Activated B cell treated with CpG ODN at 0.5 μM for 24 hours (primary cell): Measurements from ENCODE around the gene SMCO3. TPM values are rescaled to one million over a fixed set of nuclear protein-coding genes. Genes with fewer than 3 reads are reported as not detected.

Source experiments
- ATAC-seq: fragments of 200-7000 bp; cut with Tn5 transposase; one replicate; pipeline ENCODE4 v1.10.0; 2021; ENCODE audit warnings: low read depth, mild to moderate bottlenecking, moderate library complexity
- CTCF ChIA-PET: fragments of 350-600 bp; sonication (Branson Sonifier 250); formaldehyde crosslinking; loops from one replicate; lab custom pipeline; 2021; ENCODE audit warnings: antibody characterized with exemption; lab: Charles Lee
- POLR2A ChIA-PET: fragments of 350-600 bp; sonication (Branson Sonifier 250); formaldehyde crosslinking; loops from one replicate; lab custom pipeline; 2021; ENCODE audit warnings: antibody characterized with exemption; lab: Charles Lee
- DNase-seq: peaks from one replicate; pipeline ENCODE4 v3.0.0; 2022
- H3K27ac Mint-ChIP-seq: one replicate; pipeline ENCODE4 v1.8.0; 2020; ENCODE audit warnings: mixed read lengths
- H3K27me3 Mint-ChIP-seq: one replicate; pipeline ENCODE4 v1.8.0; 2021; ENCODE audit warnings: mixed read lengths
- H3K36me3 Mint-ChIP-seq: one replicate; pipeline ENCODE4 v1.8.0; 2021; ENCODE audit warnings: low read depth, mixed read lengths
- H3K4me1 Mint-ChIP-seq: one replicate; pipeline ENCODE4 v1.8.0; 2021; ENCODE audit warnings: mixed read lengths
- H3K4me3 Mint-ChIP-seq: one replicate; pipeline ENCODE4 v1.8.0; 2020; ENCODE audit warnings: mild to moderate bottlenecking, mixed read lengths
- H3K9me3 Mint-ChIP-seq: one replicate; pipeline ENCODE4 v1.8.0; 2020; ENCODE audit warnings: mixed read lengths
- CTCF ChIP-seq: fragments of 200-600 bp; IDR thresholded peaks from one replicate; pipeline ENCODE4 v1.8.0; 2022; ENCODE audit warnings: antibody characterized with exemption, mild to moderate bottlenecking
- intact Hi-C: fragments of 100-400 bp; cut with micrococcal nuclease; formaldehyde crosslinking; loops from one replicate; pipeline ENCODE4 v1.15.1; 2024
- total RNA-seq: library from RNA; stranded (reverse); gene quantifications from 2 replicates; pipeline ENCODE4 v1.2.3, GENCODE V29; 2022

SMCO3 gene
- total RNA-seq, 1 donor from 2014 or later: not detected

GRCh38 chr12:14772946-14773345 is 41.0 kb downstream of the SMCO3 start:
- intact Hi-C loops: loop anchor here (5.0 kb wide), 4 partner anchors 754 to 1961 kb away; partner anchors contain the start of genes DDX47 and EPS8
- ChIA-PET POLR2A (interaction anchor here (0.6 to 8.2 kb wide), 11 partner anchors 9 to 407 kb away, joined by 3 to 98 read pairs (median 6); partner anchors contain the start of genes ARHGDIB, ATF7IP, C12orf60 and WBP11), CTCF (interaction anchor here (0.6 to 1.3 kb wide), 3 partner anchors 30 to 56 kb away, joined by 3 to 4 read pairs (median 3); no protein-coding TSS in a partner anchor)
- ATAC-seq (no peak), DNase-seq (no peak)
- no peak for TF ChIP-seq CTCF
- Mint-ChIP-seq H3K4me3 (peak overlapping the region; percentile 98), H3K27ac (peak overlapping the region; percentile 94), H3K9me3 (no peaks in the 10 kb centered on the region), H3K27me3 (no peaks in the 10 kb centered on the region), H3K36me3 (peaks cover 32% of the 10 kb centered on the region), H3K4me1 (peaks cover 56% of the 10 kb centered on the region)

GRCh38 chr12:14771651-14772137 is 42.3 kb downstream of the SMCO3 start:
- ChIA-PET POLR2A (interaction anchor here (0.6 to 8.2 kb wide), 36 partner anchors 7 to 1671 kb away, joined by 3 to 141 read pairs (median 6); partner anchors contain the start of genes ARHGDIB, ATF7IP, C12orf60 and DERA), CTCF (no interaction called here)
- Mint-ChIP-seq H3K27me3 (no peaks in the 10 kb centered on the region), H3K4me1 (peaks cover 67% of the 10 kb centered on the region), H3K9me3 (peaks cover 3% of the 10 kb centered on the region), H3K27ac (peak overlapping the region; percentile 99), H3K4me3 (peak overlapping the region; percentile 98), H3K36me3 (peaks cover 44% of the 10 kb centered on the region)
- no peak for DNase-seq
- TF ChIP-seq CTCF: no peak
- intact Hi-C loops: loop anchor here (1.0 to 5.0 kb wide), 10 partner anchors 73 to 1959 kb away; partner anchors contain the start of genes ATF7IP, DDX47, EPS8 and MGP
- ATAC-seq: no peak

DNA sequence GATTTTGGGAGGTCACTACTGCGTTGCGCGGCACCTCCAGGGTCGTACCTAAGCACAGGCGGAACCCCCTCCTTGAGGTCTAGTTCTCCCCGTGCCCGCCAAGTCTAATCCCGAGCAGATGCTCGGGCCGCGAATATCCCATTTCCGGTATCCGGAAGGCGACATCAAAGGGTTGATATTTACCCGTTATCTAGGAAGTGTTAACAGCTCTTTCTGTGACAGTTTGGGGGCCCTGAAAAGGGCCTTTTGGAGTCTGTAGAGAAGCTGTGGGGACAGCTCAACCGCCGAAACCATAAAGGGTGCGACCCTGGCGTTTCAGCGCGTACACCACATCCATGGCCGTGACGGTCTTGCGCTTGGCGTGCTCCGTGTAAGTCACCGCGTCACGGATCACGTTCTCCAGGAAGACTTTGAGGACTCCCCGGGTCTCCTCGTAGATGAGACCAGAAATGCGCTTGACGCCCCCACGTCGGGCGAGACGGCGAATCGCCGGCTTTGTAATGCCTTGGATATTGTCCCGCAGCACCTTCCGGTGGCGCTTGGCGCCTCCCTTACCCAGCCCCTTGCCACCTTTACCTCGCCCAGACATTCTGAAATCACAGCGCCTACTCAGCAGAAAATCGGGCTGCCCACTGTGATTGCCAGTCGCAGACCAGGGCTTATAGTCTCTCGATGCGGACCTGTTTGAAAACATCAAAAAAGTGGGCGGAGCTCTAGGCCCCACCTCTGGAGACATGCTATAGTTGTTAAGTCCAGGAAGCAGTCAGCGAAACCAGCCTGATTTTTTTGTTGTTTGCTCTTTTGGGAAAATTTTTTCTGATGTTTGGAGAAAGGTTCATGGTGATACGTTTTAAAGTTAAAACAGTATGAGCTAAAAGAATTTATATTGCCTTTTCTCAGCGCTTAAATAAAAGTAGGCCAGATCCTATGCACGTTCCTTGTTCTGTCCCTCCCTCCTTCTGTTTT is 43.2 kb downstream of the SMCO3 start:
- peak overlapping the region; percentile 99 for H3K27ac Mint-ChIP-seq
- H3K9me3 Mint-ChIP-seq: peaks cover 8% of the 10 kb centered on the region
- peaks cover 52% of the 10 kb centered on the region for H3K36me3 Mint-ChIP-seq
- H3K27me3 Mint-ChIP-seq: no peaks in the 10 kb centered on the region
- H3K4me3 Mint-ChIP-seq: peak overlapping the region; percentile 98
- ChIA-PET POLR2A (interaction anchor here (0.6 to 8.2 kb wide), 50 partner anchors 8 to 1672 kb away, joined by 3 to 141 read pairs (median 6); partner anchors contain the start of genes ARHGDIB, ATF7IP, C12orf60 and DERA), CTCF (interaction anchor here (0.6 to 1.6 kb wide), 4 partner anchors 31 to 724 kb away, joined by 3 to 4 read pairs (median 4); no protein-coding TSS in a partner anchor)
- ATAC-seq: peak; percentile 26
- peak; percentile 89 for DNase-seq
- TF ChIP-seq CTCF: no peak
- intact Hi-C loops: loop anchor here (1.0 to 5.0 kb wide), 14 partner anchors 33 to 1958 kb away; partner anchors contain the start of genes ARHGDIB, ATF7IP, C12orf60 and DDX47
- H3K4me1 Mint-ChIP-seq: peaks cover 68% of the 10 kb centered on the region

- peak; percentile 91 for DNase-seq
- peaks cover 59% of the 10 kb centered on the region for H3K36me3 Mint-ChIP-seq
- H3K4me1 Mint-ChIP-seq: peaks cover 61% of the 10 kb centered on the region
- POLR2A ChIA-PET: interaction anchor here (0.5 to 8.2 kb wide), 34 partner anchors 12 to 1141 kb away, joined by 3 to 141 read pairs (median 7); partner anchors contain the start of genes ARHGDIB, ATF7IP, C12orf60 and DERA
- peak overlapping the region; percentile 99 for H3K27ac Mint-ChIP-seq
- CTCF ChIA-PET: interaction anchor here (0.6 to 1.6 kb wide), 4 partner anchors 32 to 725 kb away, joined by 3 to 4 read pairs (median 4); no protein-coding TSS in a partner anchor
- H3K9me3 Mint-ChIP-seq: peaks cover 10% of the 10 kb centered on the region
- intact Hi-C loops: loop anchor here (1.0 to 5.0 kb wide), 13 partner anchors 27 to 1958 kb away; partner anchors contain the start of genes ARHGDIB, C12orf60, DDX47 and EPS8
- H3K4me3 Mint-ChIP-seq: peak overlapping the region; percentile 98
- peak; percentile 56 for ATAC-seq
- no peaks in the 10 kb centered on the region for H3K27me3 Mint-ChIP-seq
- TF ChIP-seq CTCF: no peak
Observed at GRCh38 chr12:14769969-14770495, 44.0 kb downstream of the SMCO3 start.
